NCI-H526 treated with DMSO at 0.1 percent for 48 hours (cell line): ENCODE measurements around the gene ITPKC.
A peak's percentile ranks its signal among the peaks of the same experiment; 100 is the strongest.
"Not testable (repeated sequence)": the region's sequence is repeated elsewhere in the genome, so short reads cannot be mapped to it uniquely, and the experiment has no call there.

Experiments
- DNase-seq: peaks from one replicate; lab custom pipeline; 2025; lab: John Stamatoyannopoulos, UW

The ITPKC gene

DNA sequence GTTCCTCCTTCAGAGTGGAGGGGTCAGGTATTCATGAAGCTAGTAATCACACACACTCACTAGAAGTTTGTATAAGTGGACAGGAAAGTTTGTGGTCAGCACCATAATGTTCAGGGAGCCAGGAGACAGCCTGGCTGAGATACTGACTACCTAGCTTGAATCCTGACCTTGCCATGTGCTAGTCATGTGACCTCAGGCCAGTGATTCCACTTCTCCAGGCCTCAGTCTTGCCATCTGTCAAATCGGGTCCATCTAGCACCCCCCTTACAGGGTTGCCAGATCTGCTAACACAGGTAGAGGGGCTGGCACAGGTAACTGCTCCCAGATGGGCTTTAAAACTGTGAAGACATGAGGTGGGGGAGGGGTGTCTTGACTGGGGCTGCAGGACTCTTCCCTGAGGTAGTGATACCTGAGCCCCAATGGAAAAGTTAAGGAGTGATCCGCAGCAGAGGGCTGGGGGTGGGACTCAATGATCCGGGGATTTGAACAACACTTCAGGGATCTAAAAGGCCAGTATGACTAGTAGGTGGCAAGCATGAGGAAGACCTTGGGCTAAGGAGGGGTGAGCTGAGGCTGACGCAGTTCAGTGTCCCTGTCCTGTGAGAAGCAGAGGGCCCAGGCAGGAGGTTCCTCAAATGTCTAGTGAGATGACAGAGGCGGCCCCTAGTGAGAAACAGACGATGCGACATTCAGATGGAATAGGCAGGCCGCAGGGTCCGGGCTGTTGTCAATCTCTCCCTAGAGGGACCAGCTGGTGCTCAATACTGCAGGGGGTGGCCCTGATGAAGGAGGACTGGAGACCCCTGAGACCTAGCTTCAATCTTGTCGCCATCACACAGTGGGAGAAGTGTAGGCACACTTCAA lies 24.8 kb downstream of the ITPKC start:
- no peak for DNase-seq

DNA sequence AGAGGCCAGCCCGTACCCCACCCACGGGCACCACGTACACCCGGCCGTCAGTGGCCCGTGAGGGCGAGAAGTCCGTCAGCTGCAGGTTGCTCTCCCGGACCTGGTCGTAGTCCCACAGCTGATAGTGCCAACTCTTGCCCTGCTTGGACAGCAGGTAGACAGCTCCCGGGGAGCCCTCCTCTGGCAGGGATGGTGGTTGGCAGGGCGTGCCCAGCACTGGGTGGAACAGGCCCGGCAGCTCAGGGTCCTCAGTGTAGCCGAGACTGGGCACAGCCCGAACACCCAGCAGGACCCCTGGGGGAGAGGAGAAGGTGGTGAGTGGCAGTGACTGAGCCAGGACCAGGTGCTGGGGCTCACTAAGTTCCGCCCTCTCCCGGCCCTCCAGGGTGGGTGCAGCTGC lies 25.6 kb downstream of the ITPKC start:
- DNase-seq = no peak

DNA sequence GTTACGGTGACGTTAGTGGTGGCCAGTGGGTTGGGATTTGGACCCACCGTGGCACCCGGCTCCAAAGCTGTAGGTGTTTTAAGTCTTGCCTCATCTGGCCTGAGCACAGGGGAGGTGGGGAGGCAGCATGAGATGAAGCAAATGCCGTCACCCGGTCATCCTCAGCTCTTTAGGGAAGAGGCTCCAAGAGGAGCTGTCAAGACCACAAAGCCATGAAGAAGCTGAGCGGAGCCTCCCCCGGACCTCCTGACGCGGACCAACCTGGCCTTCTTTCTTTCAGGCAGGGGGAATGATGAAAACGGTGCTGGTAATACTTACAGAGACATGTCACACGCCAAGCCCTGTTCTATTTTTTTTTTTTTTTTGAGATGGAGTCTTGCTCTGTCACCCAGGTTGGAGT lies 26.0 kb downstream of the ITPKC start:
- DNase-seq = no peak

DNA sequence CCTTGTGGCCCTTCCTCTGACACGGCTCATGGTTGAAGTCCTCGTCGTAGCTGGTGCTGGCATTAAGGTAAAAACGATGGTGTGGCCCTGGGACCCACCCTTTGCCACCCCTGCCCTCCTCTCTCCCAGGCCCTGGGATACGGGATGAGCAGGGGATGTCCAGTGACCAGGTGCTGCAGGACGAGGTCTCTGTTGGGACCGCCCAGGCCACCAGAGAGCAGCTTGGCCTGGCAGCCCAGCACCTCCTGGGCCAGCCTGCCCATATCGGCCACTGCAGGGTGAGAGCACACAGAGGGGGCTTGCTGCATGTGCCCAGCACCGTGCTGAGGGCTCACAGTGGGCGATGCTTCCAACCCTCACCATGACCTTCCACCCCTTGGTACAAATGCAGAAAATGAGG lies 27.0 kb downstream of the ITPKC start:
- no peak for DNase-seq

DNA sequence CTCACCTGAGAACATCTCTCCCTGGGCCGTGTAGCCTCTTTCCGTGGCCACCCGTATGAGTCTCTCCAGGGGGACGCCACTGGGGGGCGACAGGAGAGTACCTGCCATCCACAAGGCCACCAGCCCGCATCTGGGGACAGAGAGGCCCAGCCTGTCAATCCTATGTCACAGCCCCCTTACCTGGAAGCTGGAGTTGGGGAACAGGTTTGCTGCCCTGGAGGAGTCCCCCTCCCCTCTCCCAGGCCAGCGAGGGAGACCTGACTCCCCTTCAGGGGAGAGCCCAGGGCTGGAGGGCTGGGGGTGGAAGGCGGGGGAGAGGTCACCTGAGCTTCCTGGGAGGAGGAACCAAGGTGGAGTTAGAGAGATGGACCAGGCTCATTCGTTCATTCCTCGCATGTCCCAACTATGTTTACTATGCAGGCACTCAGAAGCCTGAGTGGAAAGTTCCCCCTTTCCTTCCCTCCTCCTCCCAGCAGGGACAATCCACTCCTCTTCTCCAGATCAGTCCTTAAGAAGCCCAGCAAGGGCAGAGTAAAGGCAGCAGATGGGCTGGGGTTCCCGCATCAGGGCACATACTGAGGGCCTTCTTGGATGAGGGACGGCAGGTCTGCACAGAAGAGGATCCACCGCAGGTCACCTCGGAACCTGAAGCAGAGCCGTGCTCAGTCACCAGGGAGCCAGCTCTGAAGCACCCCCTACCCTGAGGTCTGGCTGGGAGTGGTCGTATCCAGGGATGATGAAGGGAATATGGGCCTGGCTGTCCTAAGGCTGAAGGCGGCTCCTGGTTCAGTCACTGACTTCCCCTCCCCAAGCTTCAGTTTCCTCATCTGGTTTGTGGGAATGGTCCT lies 27.9 kb downstream of the ITPKC start:
- DNase-seq = no peak

DNA sequence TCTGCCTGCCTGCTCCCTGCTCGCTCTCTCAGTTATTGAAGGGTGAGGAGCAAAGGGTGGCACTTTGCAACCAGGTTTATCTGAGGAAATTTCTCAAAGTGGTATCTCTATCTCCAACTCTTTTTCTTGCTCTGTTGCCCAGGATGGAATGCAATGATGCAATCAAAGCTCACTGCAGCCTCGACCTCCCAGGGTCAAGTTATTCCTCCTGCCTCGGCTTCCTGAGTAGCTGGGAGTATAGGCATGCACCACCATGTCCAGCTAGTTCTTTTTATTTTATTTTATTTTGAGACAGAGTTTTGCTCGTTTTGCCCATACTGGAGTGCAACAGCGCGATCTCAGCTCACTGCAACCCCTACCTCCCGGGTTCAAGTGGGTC lies 28.5 kb downstream of the ITPKC start:
- no peak for DNase-seq

DNA sequence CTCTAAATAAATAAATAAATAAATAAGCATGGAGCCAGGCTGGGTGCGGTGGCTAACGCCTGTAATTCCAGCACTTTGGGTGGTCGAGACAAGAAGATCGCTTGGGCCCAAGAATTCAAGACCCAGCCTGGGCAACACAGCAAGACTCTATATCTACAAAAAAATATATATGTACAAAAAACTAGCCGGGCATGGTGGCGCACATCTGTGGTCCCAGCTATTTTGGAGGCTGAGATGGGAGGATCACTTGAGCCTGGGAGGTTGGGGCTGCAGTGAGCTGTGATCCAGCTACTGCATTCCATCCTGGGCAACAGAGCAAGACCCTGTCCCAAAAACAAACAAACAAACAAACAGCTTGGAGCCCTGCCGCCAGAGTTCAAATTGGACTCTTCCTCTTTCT lies 30.6 kb downstream of the ITPKC start:
- DNase-seq = no peak

DNA sequence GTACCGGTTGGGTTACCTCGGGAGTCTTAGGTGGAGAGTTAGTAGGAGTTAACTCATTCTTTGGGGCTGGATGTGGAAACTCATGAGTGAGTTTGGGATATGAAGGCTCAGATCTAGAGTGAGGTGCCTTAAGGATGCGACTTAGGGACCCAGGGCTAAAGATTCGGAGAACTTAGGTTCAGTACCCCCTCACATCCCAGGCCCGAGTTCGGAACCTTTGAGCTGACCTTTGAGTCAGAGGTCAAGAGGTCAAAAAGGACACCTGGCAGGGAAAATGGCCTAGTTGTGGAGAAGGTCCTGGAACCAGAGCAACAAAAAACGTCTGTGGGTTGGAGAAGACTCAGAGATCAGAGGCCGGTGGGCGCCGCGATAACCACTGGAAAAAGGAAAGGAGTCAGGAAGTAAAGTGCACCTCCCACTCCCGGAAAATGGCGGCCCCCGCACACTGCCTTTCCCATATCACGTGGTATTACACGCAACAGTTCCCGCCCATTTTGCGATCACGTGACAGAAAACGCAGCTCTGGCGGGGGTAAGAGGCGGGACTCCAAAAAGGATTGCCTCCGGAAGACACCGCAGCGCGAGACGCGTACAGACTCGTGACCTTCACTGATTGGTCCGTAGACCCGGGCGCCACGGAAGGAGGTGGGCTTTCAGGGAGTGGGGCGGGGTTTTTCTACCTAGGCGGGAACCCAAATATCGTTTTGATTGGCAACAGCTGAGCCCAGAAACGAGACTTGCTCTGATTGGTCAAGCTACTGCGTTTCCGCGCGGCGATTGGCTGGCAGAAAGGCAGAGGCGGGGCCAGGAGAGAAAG lies 33.4 kb downstream of the ITPKC start, which contains the start of gene ACTMAP:
ACTMAP (minus strand) TSS at position 420 of the 816 bp plus-strand sequence. CDS start 674 bp downstream, outside the sequence.
- peak; percentile 99 for DNase-seq

DNA sequence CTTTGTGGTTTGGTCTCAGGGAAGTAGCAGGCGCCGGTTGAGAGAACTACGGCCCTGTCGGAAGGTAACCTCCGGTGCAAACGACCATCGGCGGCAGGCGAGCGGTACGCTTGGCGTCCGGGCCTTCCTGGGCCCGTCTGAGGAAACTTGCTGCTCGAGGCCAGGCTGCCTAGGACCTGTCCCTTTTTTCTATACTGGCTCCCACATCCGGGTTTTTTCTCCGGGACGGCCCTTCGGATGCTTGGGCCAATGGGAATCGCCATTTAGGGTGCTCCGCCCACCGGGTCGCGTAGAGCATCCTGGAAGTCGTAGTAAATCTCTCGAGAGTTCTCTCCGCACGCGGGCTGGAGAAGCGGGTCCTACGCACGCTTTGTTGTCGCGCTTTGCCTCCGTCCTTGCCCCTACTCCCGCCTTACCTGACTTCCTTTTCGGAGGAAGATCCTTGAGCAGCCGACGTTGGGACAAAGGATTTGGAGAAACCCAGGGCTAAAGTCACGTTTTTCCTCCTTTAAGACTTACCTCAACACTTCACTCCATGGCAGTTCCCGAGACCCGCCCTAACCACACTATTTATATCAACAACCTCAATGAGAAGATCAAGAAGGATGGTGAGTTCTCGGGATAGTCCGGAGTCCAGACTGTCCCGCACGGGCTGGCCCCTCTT lies 34.1 kb downstream of the ITPKC start, which contains the start of gene SNRPA:
SNRPA (plus strand) TSS at position 330 of the 664 bp plus-strand sequence; CDS start at position 536, 206 bp downstream.
- DNase-seq = peak; percentile 97

DNA sequence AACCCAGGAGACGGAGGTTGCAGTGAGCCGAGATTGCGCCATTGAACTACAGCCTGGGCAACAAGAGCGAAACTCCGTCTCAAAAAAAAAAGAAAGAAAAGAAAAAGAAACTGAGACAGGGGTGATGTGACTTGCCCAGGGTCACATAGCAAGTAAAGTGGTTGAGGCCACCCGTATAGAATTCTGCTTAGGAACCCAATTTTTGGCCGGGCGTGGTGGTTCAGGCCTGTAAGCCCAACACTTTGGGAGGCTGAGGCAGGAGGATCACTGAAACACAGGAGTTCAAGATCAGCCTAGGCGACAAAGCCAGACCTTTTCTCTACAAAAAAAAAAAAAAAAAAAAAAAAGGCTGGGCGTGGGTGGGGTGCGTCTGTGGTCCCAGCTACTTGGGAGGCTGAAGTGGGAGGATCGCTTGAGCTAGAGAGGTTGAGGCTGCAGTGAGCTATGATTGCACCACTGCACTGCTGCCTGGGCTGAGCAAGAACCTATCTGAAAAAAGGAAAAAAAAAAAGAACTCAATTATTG lies 35.4 kb downstream of the ITPKC start:
- no peak for DNase-seq

DNA sequence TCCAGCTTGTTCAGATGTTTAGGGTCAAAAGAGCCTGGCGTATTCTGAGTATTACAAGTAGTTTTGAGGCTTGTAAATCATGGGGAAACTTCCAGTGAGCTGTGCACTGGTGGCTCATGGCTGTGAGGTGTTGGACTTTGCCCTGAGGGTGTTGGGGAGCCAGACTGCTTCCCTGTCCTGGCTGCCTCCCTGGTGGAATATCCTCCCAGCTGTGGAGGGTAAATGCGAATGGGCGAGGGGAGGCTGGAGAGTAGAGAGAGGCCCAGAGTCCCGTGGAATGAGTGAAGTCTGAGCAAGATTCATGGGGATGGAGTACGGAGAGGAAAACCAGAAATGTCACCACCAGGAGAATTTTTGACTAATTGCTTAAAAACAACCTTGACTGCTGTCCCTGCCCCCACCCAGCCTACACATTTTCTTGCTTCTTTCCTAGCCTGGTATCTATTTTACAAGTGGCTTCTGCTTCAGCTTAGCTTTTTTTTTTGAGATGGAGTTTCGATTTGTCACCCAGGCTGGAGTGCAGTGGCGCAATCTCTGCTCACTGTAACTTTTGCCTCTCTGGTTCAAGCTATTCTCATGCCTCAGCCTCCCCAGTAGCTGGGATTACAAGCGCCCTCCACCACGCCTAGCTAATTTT lies 37.8 kb downstream of the ITPKC start:
- no peak for DNase-seq

DNA sequence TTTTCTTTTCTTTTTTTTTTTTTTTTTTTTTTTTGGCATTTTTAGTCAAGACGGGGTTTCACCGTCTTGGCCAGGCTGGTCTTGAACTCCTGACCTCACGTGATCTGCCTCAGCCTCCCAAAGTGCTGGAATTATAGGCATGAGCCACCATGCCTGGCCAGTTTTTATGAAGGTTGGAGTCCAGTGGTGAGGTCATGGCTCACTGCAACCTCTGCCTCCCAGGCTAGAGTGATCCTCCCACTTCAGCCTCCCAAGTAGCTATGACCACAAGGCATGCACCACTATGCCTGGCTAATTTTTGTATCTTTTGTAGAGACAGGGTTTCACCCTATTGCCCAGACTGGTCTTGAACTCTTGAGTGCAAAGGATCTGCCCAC lies 38.3 kb downstream of the ITPKC start:
- no peak for DNase-seq

DNA sequence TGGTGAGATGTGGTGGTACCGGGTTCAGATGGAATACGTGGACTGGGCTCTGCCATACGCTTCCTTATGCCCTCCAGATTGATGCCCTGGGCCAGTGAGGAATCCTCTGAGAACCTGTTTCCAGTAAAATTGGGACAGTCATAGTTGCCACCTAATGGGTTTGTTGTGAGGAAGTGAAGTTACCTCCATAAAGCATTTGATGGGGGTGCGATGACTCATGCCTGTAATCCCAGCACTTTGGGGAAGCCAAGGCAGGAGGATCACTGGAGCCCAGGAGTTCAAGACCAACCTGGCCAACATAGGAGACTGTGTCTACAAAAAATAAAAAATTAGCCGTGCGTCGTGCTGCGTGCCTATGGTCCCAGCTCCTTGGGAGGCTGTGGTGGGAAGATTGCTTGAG lies 38.9 kb downstream of the ITPKC start:
- no peak for DNase-seq

DNA sequence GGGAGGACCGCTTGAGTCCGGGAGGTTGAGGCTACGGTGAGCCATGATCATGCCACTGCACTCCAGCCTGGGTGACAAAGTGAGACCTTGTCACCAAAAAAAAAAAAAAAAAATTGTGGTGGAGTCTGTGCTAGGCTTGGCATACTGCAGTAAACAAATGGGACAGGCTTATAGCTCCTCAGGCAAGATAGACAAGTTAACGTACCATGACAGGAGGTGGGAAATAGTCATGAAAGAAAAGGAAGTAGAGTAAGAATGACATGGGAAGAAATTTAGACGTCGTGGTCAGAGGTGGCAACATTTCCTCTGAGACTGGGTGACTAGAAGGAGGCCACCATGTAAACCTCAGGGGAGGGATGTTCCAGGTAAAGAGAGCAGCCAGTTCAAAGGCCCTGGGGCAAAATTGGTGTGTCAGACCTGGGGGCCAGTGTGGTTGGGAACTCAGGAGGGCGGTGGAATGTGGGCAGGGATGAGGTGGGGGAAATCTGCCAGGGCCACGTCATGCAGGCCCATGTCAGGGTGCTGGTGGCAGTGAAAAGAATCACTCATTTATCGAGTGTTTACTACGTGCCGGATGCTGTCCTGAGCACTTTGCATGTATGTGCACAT lies 39.7 kb downstream of the ITPKC start:
- DNase-seq = no peak

DNA sequence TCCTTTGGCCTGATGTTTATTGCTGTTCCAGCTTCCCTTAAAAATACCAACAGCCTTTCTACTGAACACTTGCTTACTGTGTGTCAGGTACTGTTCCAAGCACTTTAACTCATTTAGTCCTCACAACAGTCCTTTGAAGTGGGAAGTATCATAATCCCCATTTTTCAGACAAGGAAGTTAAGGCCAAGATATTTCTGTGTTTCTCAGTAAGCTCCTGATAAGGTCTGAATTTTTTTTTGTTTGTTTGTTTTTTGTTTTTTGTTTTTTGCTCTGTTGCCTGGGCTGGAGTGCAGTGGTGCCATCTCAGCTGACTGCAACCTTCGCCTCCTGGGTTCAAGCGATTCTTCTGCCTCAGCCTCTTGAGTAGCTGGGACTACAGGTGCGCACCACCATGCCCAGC lies 41.6 kb downstream of the ITPKC start:
- DNase-seq = no peak

DNA sequence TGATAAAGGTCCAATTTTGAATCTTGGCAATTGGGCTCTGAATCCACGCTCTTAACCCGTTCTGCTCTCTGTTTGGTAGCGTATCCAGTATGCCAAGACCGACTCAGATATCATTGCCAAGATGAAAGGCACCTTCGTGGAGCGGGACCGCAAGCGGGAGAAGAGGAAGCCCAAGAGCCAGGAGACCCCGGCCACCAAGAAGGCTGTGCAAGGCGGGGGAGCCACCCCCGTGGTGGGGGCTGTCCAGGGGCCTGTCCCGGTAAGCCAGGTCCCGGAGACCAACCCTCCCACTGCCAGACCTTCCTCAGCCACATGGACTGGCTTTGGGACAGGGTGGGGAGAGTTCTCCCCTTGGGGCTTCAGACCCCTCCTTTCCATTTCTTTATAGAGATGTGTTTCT lies 42.4 kb downstream of the ITPKC start:
- no peak for DNase-seq

DNA sequence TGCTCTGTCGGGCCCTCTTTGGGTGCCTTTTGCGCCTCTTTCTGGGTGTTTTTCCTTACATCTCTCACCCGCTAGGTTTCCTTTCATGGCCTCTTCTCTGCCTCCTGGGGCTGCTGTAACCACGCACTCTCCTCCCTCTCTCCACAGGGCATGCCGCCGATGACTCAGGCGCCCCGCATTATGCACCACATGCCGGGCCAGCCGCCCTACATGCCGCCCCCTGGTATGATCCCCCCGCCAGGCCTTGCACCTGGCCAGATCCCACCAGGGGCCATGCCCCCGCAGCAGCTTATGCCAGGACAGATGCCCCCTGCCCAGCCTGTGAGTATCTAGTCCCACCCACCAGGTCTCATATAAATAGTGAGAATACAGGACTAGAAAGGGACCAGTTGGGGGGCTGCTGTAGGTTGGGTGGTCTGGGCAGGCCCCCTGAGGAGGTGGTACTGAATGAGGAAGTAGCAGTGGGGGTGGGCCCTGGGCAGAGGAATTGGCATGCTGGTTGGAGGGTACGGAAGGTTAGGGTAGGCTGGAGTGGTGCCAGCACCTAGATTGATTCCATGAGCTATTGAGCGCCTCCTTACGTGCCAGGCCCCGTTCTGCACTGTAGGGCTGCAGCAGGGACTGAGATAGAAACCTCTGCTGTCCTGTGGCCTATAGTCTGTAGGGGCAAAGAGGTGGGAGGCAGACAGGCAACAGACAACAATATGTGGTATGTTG lies 46.0 kb downstream of the ITPKC start:
- DNase-seq = no peak

DNA sequence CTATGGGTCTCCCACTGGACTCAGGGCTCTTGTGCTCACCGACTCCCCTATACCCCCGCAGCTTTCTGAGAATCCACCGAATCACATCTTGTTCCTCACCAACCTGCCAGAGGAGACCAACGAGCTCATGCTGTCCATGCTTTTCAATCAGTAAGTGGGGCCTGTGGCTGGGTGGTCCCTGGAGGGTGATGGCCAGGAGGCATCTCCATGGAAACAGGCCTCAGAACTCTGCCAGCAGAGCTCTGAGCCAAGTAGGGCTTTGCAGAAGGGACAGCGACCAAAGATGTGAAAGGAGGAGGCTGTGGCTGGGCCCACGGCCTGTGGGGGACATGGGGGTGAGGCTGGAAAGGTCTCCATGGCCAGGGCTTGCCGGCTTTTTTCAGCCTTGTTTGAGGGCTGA lies 46.6 kb downstream of the ITPKC start:
- DNase-seq = no peak

DNA sequence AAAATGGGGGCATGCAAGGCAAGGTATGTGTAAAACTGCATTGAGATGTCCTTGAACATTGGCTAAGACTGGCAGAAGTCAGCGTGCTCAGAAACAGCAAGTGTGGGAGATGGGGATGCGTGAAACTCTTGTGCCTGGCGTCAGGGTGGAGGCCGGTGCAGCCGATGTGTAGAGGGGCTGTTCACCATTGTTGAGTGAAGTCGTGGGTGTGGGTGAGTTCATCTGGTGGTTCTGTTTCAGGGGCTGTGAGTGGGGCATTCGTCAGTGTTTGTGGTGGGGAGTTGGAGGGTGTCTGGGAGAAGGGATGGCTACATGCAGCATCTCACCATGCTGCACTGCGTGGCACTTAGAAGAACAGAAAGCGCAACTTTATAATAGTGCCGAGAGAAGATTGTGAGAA lies 47.1 kb downstream of the ITPKC start:
- no peak for DNase-seq

DNA sequence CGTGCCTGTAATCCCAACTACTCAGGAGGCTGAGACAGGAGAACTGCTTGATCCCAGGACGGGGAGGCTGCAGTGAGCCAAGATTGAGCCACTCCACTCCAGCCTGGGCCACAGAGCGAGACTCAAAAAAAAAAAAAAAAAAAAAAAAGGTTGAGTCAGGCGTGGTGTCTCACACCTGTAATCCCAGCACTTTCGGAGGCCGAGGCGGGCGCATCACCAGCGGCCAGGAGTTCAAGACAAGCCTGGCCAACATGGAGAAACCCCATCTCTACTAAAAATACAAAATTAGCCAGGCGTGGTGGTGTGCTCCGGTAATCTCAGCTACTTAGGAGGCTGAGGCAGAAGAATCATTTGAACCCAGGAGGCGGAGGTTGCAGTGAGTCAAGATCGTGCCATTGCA lies 49.5 kb downstream of the ITPKC start:
- not testable (repeated sequence) for DNase-seq
